GM21717 (cell line): ENCODE results near the gene LAMP1.
"Not testable (repeated sequence)": the region's sequence is repeated elsewhere in the genome, so short reads cannot be mapped to it uniquely, and the experiment has no call there.

Experiments
- ATAC-seq: cut with Tn5 transposase; IDR thresholded peaks from one replicate; pipeline ENCODE4 v1.9.1; 2021; ENCODE audit warnings: mild to moderate bottlenecking, moderate library complexity; ENCODE audit not compliant: unreplicated experiment

LAMP1 gene

GRCh38 chr13:113295776-113296175 is 1.3 kb upstream of the LAMP1 start:
- no peak for ATAC-seq

GRCh38 chr13:113297370-113298042 is 467 bp downstream of the LAMP1 start:
- peak; percentile 37 for ATAC-seq

DNA sequence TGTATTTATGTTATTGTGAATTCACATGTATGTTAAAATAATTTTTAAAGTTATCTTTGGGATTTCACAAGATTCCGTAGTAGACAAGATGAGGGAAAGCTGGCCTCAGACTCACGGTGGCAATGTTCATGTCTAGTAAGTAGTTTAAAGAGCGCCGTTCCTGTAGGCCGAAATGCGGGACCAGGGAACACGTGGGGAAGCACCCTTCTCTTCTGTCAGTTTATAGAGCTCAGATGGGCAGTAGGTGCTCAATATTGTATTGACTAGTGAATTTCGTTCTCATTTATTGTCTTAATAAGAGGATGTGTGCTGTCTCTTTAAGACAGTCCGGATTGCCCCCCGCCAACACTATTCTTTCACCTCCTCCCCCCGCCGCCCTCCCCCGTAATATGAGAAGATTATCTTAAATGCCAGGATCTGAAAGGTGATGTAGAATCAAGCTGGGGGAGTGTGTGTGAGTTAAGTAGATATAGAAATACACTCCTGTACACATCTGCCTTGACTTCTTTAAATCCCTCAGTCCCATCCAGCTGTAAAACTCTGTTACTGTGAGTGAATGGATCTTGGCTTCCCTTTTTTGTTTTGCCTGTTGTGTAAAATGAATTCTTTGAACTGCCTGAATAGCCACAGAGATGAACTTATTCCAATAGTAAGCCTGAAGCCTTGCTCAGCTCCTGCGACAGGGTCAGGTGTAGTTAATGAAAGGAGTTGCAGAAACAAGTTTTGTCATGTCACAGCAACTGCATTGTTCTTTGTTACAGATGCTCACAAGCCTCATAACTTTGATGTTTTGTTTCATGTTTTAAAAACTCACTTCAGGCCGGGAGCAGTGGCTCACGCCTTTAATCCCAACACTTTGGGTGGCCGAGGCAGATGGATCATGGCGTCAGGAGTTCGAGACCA is 1.3 kb downstream of the LAMP1 start:
- ATAC-seq, result no peak

GRCh38 chr13:113299951-113300350 is 2.9 kb downstream of the LAMP1 start:
- no peak for ATAC-seq

GRCh38 chr13:113302986-113303385 is 5.9 kb downstream of the LAMP1 start:
- ATAC-seq, result no peak

DNA sequence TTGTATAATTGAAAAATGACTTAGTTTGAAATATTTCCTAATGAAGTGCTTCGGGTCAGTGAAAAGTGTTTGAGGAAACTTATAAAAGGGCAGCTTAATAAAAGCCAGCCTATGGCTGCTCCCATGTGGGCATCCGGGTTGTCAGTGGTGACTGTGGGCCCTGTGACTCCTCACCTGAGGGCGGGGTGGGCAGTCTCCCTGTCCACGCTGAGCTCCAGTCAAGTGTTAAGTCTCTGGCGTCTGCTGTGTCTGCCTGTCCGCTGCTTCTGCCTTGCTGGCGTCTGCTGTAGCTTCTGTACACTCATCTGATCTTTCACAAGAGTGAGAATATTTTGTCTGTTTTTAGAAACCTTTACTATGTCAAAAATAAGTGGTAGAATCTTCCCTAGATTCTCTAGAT is 7.1 kb downstream of the LAMP1 start:
- ATAC-seq, result no peak

DNA sequence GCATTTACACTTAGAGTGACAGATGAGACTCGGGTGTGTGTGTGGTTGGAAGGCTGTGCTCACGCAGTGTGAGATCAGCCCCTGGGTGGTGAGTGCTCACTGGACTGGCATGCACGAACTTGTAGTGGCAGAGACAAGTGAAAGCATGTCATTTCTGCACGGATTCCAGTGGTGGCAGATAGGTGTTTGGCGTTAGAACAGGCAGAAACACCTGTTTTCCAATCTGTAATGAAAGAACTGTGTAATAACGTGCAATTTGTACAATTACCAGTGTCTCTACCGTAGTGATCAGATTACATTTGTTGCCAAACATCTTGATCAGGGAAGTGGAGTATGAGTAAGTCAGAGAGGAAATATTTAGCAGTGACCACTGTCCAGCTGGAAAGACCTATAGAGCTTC is 8.2 kb downstream of the LAMP1 start:
- ATAC-seq, result no peak

- no peak for ATAC-seq
Measured at GRCh38 chr13:113307491-113307890, 10.5 kb downstream of the LAMP1 start.

DNA sequence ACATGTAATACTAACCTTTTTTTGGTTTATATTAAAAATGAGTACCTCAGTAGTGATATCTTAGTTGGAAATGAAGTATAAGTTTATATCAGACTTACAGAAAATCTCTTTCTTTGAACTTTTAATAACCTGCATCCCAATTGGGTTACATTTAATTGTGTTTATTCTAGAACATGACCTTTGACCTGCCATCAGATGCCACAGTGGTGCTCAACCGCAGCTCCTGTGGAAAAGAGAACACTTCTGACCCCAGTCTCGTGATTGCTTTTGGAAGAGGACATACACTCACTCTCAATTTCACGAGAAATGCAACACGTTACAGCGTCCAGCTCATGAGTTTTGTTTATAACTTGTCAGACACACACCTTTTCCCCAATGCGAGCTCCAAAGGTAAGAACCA is 12.4 kb downstream of the LAMP1 start:
- ATAC-seq, result no peak

DNA sequence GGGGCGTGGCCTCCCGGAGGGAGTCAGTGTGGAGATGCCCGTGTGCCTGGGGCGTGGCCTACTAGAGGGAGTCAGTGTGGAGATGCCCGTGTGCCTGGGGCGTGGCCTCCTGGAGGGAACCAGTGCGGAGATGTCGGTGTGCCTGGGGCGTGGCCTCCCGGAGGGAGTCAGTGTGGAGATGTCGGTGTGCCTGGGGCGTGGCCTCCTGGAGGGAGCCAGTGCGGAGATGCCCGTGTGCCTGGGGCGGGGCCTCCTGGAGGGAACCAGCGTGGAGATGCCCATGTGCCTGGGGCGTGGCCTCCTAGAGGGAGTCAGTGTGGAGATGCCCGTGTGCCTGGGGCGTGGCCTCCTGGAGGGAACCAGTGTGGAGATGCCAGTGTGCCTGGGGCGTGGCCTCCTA is 17.1 kb downstream of the LAMP1 start:
- not testable (repeated sequence) for ATAC-seq

DNA sequence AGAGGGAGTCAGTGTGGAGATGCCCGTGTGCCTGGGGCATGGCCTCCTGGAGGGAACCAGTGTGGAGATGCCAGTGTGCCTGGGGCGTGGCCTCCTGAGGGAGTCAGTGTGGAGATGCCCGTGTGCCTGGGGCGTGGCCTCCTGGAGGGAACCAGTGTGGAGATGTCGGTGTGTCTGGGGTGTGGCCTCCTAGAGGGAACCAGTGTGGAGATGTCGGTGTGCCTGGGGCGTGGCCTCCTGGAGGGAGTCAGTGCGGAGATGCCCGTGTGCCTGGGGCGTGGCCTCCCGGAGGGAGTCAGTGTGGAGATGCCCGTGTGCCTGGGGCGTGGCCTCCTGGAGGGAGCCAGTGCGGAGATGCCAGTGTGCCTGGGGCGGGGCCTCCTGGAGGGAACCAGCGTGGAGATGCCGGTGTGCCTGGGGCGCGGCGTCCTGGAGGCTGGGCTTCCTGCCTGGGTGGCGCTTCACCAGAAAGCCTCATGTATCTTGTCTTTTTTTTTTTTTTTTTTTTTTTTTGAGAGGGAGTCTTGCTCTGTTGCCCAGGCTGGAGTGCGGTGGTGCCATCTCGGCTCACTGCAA is 17.9 kb downstream of the LAMP1 start:
- ATAC-seq, result not testable (repeated sequence)

DNA sequence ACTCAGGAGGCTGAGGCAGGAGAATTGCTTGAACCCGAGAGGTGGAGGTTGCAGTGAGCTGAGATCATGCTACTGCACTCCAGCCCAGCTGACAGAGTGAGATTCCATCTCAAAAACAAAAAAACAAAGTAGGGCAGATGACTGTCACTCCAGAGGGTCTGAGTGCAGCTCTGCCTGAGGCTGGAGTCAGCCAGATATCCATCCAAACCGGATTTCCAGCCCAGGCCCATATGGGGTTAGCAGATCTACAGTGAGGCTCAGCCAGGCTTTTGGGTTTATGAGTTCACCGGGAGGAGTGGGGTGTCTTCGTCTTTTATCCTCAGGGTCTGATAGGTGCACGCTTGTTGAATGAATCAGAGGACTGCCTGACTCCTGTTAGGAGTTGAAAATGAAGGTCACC is 19.0 kb downstream of the LAMP1 start:
- no peak for ATAC-seq

- no peak for ATAC-seq
Measured at GRCh38 chr13:113317031-113317430, 20.0 kb downstream of the LAMP1 start.

- ATAC-seq, result no peak
Measured at GRCh38 chr13:113318956-113319355, 21.9 kb downstream of the LAMP1 start.

- no peak for ATAC-seq
Measured at GRCh38 chr13:113319371-113319770, 22.3 kb downstream of the LAMP1 start.

DNA sequence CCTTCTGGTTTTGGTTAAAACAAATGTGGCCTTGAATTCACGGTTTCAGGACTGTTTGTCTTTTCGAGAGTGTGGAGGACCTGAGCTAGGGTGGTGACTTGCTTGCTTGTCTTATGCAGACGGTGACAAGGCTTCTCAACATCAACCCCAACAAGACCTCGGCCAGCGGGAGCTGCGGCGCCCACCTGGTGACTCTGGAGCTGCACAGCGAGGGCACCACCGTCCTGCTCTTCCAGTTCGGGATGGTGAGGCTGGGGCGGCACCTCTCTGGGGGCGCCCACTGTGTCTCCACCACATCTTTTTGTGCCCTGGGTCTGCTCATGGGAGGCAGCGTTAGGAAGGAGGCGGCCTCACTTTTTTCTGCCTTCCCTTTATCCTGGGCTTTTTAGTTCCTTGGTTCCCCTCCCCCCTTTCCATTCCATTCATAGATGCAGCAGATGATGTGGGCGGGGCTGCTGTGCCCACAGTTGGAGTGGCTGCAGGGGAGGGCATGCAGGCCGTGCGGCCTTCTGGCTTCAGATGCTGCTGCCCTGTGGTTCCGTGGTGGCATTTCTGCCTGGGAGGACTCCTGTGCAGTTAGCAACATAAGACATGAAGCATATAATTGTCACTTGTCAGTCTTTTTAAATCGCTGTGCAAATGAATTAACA is 23.3 kb downstream of the LAMP1 start:
- no peak for ATAC-seq

- ATAC-seq, result no peak
Measured at GRCh38 chr13:113321546-113321945, 24.5 kb downstream of the LAMP1 start.

- ATAC-seq, result no peak
Measured at GRCh38 chr13:113322043-113322461, 25.0 kb downstream of the LAMP1 start.

DNA sequence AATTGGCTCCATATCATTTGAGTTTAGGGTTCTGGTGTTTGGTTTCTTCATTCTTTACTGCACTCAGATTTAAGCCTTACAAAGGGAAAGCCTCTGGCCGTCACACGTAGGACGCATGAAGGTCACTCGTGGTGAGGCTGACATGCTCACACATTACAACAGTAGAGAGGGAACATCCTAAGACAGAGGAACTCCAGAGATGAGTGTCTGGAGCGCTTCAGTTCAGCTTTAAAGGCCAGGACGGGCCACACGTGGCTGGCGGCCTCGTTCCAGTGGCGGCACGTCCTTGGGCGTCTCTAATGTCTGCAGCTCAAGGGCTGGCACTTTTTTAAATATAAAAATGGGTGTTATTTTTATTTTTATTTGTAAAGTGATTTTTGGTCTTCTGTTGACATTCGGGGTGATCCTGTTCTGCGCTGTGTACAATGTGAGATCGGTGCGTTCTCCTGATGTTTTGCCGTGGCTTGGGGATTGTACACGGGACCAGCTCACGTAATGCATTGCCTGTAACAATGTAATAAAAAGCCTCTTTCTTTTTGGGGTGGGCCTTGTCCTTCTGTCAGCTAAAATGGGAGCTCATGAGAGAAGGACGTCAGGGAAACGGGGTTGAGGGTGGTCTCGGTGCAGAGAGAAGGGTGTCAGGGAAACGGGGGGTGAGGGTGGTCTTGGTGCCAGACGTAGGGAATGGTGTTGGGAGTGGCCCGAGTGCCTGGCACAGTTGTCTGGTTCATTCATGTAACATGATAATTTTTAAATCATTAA is 26.0 kb downstream of the LAMP1 start:
- no peak for ATAC-seq

GRCh38 chr13:113323869-113324268 is 26.8 kb downstream of the LAMP1 start:
- no peak for ATAC-seq

GRCh38 chr13:113324398-113324797 is 27.4 kb downstream of the LAMP1 start:
- ATAC-seq, result no peak
